Right lobe of liver (tissue), 6 donors: ENCODE data around the gene GAS2L1. TPM values are rescaled to one million over a fixed set of nuclear protein-coding genes. Genes with fewer than 3 reads are reported as not detected.

Experiments
- ATAC-seq, 4 donors: fragments of 200-7000 bp; cut with Tn5 transposase; one replicate each; pipeline ENCODE4 v1.9.1; 2020; ENCODE audit warnings: mild to moderate bottlenecking in 4 of 4, moderate library complexity in 4 of 4
- DNase-seq, 3 donors: peaks; one replicate each; pipeline ENCODE4 v3.0.0-alpha.2; 2020
- H3K27ac ChIP-seq, 3 donors: fragments of 200-600 bp; one replicate each; pipeline ENCODE4 v1.8.0; 2022
- H3K27me3 ChIP-seq, 2 donors: fragments of 200-600 bp; one replicate each; pipeline ENCODE4 v1.8.0; 2022
- H3K36me3 ChIP-seq, 4 donors: fragments of 200-600 bp; sonication (generic) in 1 of 4; one replicate each; pipeline versions ENCODE4 v1.5.1 to v1.8.0; 2017 to 2022; ENCODE audit warnings: control low read depth in 1 of 4
- H3K4me1 ChIP-seq, 4 donors: fragments of 200-600 bp; sonication (generic) in 1 of 4; one replicate each; pipeline versions ENCODE4 v1.5.1 to v1.8.0; 2017 to 2022; ENCODE audit warnings: control low read depth in 1 of 4
- H3K4me3 ChIP-seq, 3 donors: fragments of 200-600 bp; one replicate each; pipeline ENCODE4 v1.8.0; 2022
- H3K9me3 ChIP-seq, 4 donors: fragments of 200-600 bp; sonication (generic) in 1 of 4; one replicate each; pipeline versions ENCODE4 v1.5.1 to v1.8.0; 2017 to 2022; ENCODE audit warnings: control low read depth in 1 of 4
- CTCF ChIP-seq, 4 donors: fragments of 200-600 bp in 3 of 4; fragments of 450-650 bp in 1 of 4; IDR thresholded peaks; one replicate each; pipeline versions ENCODE4 v1.5.1 to v1.8.0; 2016 to 2022; ENCODE audit warnings: antibody characterized with exemption in 4 of 4, mild to moderate bottlenecking in 2 of 4
- POLR2A ChIP-seq: fragments of 450-650 bp; IDR thresholded peaks from one replicate; pipeline ENCODE4 v1.6.1; 2017; ENCODE audit warnings: antibody characterized with exemption, mild to moderate bottlenecking
- WGBS: methylation state at CpG from one replicate; pipeline ENCODE4 v1.1.6; 2018; ENCODE audit warnings: low coverage, low lambda C conversion rate; ENCODE audit not compliant: insufficient coverage; ENCODE audit errors: missing lambda C conversion rate; 5-methylcytosine and 5-hydroxymethylcytosine counted together
- intact Hi-C, 2 donors: fragments of 100-400 bp; cut with DNase I; formaldehyde crosslinking; loops; one replicate each; pipeline versions ENCODE4 v1.11.2 to v1.14.1; 2022
- long read RNA-seq: library from polyadenylated mRNA; unstranded; transcript quantifications from one replicate; pipeline ENCODE4 v2.0.0, GENCODE V29; 2019
- total RNA-seq, 6 experiments: library from RNA; depleted of rRNA in 2 of 6; stranded (reverse); fragments of >200 nt in 2 of 6; fragmentation: NEBNext Ultra II Directional in 3 of 6; extraction: Animal tissue kit (Norgen Biotek cat#: 25700) in 3 of 6; gene quantifications; one replicate each; pipeline versions ENCODE4 v1.1.0 to v1.2.4, GENCODE V29; 2016 to 2023
- donor health status: DM: no; HTN: yes; CAD: no.
- donor health status: DM: no; HTN: no; CAD: no.
- donor health status: DM: no; HTN: no; CAD: no.
- donor health status: DM: no; HTN: yes; CAD: no.
- donor health status: DM: no; HTN: yes; CAD: no.

The GAS2L1 gene
- total RNA-seq = 10 to 100 TPM in 4 of 6 experiments, 1 to 10 TPM in 2; 8.9 to 15.8 (median 11.5) TPM
- long read RNA-seq, partial matches to known transcripts = 1 of 1 reads
- long read RNA-seq, other reads (novel, unspliced or antisense) = 0 of 1 reads

GRCh38 chr22:29306175-29306834, at the start of gene GAS2L1:
Gene GAS2L1, plus strand, starts transcription at chr22:29306650. Its CDS starts 1,456 bp downstream, at chr22:29308106.
- H3K27me3 ChIP-seq = no peaks in the 10 kb centered on the region
- no peaks in the 10 kb centered on the region for H3K36me3 ChIP-seq
- DNase-seq (peak; percentile 89), ATAC-seq (peak; percentile 67 to 74 (median 69))
- WGBS = 0% methylated on average over 6 of the region's 40 CpGs
- peak within 1 kb of the TSS; percentile 50 to 81 (median 66) for H3K27ac ChIP-seq
- peaks cover 2 to 24% (median 10%) of the 10 kb centered on the region in 4 donors for H3K4me1 ChIP-seq
- intact Hi-C loops = loop anchor here in 1 of 2 donors (10.0 kb wide), 1 partner anchor 48 kb away; no protein-coding TSS in a partner anchor
- H3K4me3 ChIP-seq = peak within 1 kb of the TSS; percentile 87 to 94 (median 89)
- no peaks in the 10 kb centered on the region for H3K9me3 ChIP-seq
- peak; percentile 73 to 79 (median 76) for TF ChIP-seq CTCF (IDR thresholded peaks at IDR 0.05)
- TF ChIP-seq POLR2A = no peak

- no peaks in the 10 kb centered on the region for H3K4me1 ChIP-seq
- no peak overlapping the region for H3K4me3 ChIP-seq
- no peak for TF ChIP-seq POLR2A
- no peak for TF ChIP-seq CTCF (IDR thresholded peaks at IDR 0.05)
- no peaks in the 10 kb centered on the region for H3K9me3 ChIP-seq
- intact Hi-C loops = no loop called here
- no peak overlapping the region for H3K27ac ChIP-seq
- ATAC-seq (no peak), DNase-seq (no peak)
- no peaks in the 10 kb centered on the region for H3K27me3 ChIP-seq
- no peaks in the 10 kb centered on the region for H3K36me3 ChIP-seq
- 40% methylated on average over 2 of the region's 8 CpGs for WGBS
These were observed 48.7 kb upstream of the GAS2L1 start for GRCh38 chr22:29257751-29258181.

- Histone ChIP-seq H3K36me3 (no peaks in the 10 kb centered on the region), H3K27ac (no peak overlapping the region), H3K4me1 (no peaks in the 10 kb centered on the region), H3K4me3 (no peak overlapping the region), H3K27me3 (no peaks in the 10 kb centered on the region), H3K9me3 (no peaks in the 10 kb centered on the region)
- TF ChIP-seq CTCF (IDR thresholded peaks at IDR 0.05) = no peak
- intact Hi-C loops = no loop called here
- no CpG with 5 or more reads among the region's 17 CpGs for WGBS
- no peak for ATAC-seq
- DNase-seq = no peak
These were observed 47.8 kb upstream of the GAS2L1 start for GRCh38 chr22:29258407-29259252.

- DNase-seq (no peak), ATAC-seq (peak in 1 of 4 donors; percentile 27)
- TF ChIP-seq POLR2A (no peak), CTCF (IDR thresholded peaks at IDR 0.05) (no peak)
- Histone ChIP-seq H3K27me3 (no peaks in the 10 kb centered on the region), H3K36me3 (peaks cover 0 to 3% (median under 1%) of the 10 kb centered on the region in 4 donors), H3K4me3 (no peak overlapping the region), H3K27ac (no peak overlapping the region), H3K4me1 (no peaks in the 10 kb centered on the region), H3K9me3 (no peaks in the 10 kb centered on the region)
- intact Hi-C loops = no loop called here
- WGBS = 25% methylated on average over 2 of the region's 11 CpGs
These were observed 47.1 kb upstream of the GAS2L1 start for GRCh38 chr22:29259253-29259899.
